ENCODE results near the gene AFF3.

The AFF3 gene

GRCh38 chr2:99851089-99851488 lies 291.3 kb downstream of the AFF3 start:
- Histone ChIP-seq H3K79me1 (replicated peaks; ENCODE audit: low read length, poor library complexity, severe bottlenecking) (peaks cover 9% of the 10 kb centered on the region), H3K14ac (ENCODE audit: low read length in 2 of 2) (no peak overlapping the region), H2AK5ac (ENCODE audit: low read length, severe bottlenecking) (peak overlapping the region; percentile 99), H2AFZ (ENCODE audit: low read depth, low read length) (no peak overlapping the region), H4K8ac (ENCODE audit: low read length) (no peak overlapping the region), H3K4me3 (ENCODE audit: insufficient read depth in 1 of 2, low read depth in 1 of 2, low read length in 2 of 2) (no peak overlapping the region), H3K4me2 (ENCODE audit: low read length, poor library complexity, severe bottlenecking) (peak overlapping the region; percentile 44), H2BK12ac (ENCODE audit: low read length in 2 of 2) (no peak overlapping the region), H4K91ac (ENCODE audit: low read length) (no peak overlapping the region), H3K4ac (ENCODE audit: low read depth in 1 of 2, low read length in 2 of 2) (no peak overlapping the region), H3K36me3 (ENCODE audit: control insufficient read depth in 1 of 2, insufficient read depth in 2 of 2, low read depth in 1 of 2, low read length in 2 of 2) (no peaks in the 10 kb centered on the region), H2BK5ac (ENCODE audit: low read depth, low read length, poor library complexity, severe bottlenecking) (peak overlapping the region; percentile 87), H2BK15ac (ENCODE audit: low read depth, poor library complexity, severe bottlenecking) (no peak overlapping the region), H3K27me3 (ENCODE audit: control insufficient read depth in 1 of 2, insufficient read depth in 1 of 2, low read length in 2 of 2) (peaks cover 0 to 19% of the 10 kb centered on the region in 2 experiments), H3K18ac (ENCODE audit: low read depth in 1 of 2, low read length in 2 of 2) (peak overlapping the region in 1 of 2 experiments; percentile 41), H3K4me1 (ENCODE audit: control insufficient read depth, insufficient read depth, low read depth, low read length) (peaks cover 9% of the 10 kb centered on the region), H3K9ac (ENCODE audit: low read length) (no peak overlapping the region), H3K9me3 (ENCODE audit: control insufficient read depth, low read length) (no peaks in the 10 kb centered on the region), H3K27ac (ENCODE audit: low read length, poor library complexity, severe bottlenecking) (peak overlapping the region; percentile 95), H3K23ac (ENCODE audit: low read length in 2 of 2) (no peak overlapping the region), H2BK120ac (ENCODE audit: low read depth, low read length) (no peak overlapping the region)
- WGBS, result 100% methylated on average over 1 of the region's 2 CpGs
- DNase-seq, result peak; percentile 77

GRCh38 chr2:99850084-99850710 lies 292.2 kb downstream of the AFF3 start:
- Histone ChIP-seq H3K4me1 (ENCODE audit: control insufficient read depth, insufficient read depth, low read depth, low read length) (peaks cover 9% of the 10 kb centered on the region), H2BK120ac (ENCODE audit: low read depth, low read length) (peak overlapping the region; percentile 15), H3K36me3 (ENCODE audit: control insufficient read depth in 1 of 2, insufficient read depth in 2 of 2, low read depth in 1 of 2, low read length in 2 of 2) (no peaks in the 10 kb centered on the region), H3K27ac (ENCODE audit: low read length, poor library complexity, severe bottlenecking) (peak overlapping the region; percentile 95), H3K4ac (ENCODE audit: low read depth in 1 of 2, low read length in 2 of 2) (peak overlapping the region in 1 of 2 experiments; percentile 13), H3K9me3 (ENCODE audit: control insufficient read depth, low read length) (no peaks in the 10 kb centered on the region), H3K4me2 (ENCODE audit: low read length, poor library complexity, severe bottlenecking) (peak overlapping the region; percentile 41), H2BK5ac (ENCODE audit: low read depth, low read length, poor library complexity, severe bottlenecking) (peak overlapping the region; percentile 14), H2AFZ (ENCODE audit: low read depth, low read length) (no peak overlapping the region), H3K4me3 (ENCODE audit: insufficient read depth in 1 of 2, low read depth in 1 of 2, low read length in 2 of 2) (no peak overlapping the region), H2BK12ac (ENCODE audit: low read length in 2 of 2) (peak overlapping the region in 1 of 2 experiments; percentile 59), H4K8ac (ENCODE audit: low read length) (peak overlapping the region; percentile 80), H3K9ac (ENCODE audit: low read length) (no peak overlapping the region), H2BK15ac (ENCODE audit: low read depth, poor library complexity, severe bottlenecking) (no peak overlapping the region), H3K79me1 (replicated peaks; ENCODE audit: low read length, poor library complexity, severe bottlenecking) (peaks cover 11% of the 10 kb centered on the region), H3K14ac (ENCODE audit: low read length in 2 of 2) (no peak overlapping the region), H3K27me3 (ENCODE audit: control insufficient read depth in 1 of 2, insufficient read depth in 1 of 2, low read length in 2 of 2) (peaks cover 0 to 19% of the 10 kb centered on the region in 2 experiments), H4K91ac (ENCODE audit: low read length) (no peak overlapping the region), H3K18ac (ENCODE audit: low read depth in 1 of 2, low read length in 2 of 2) (peak overlapping the region in 1 of 2 experiments; percentile 60), H2AK5ac (ENCODE audit: low read length, severe bottlenecking) (peak overlapping the region; percentile 66), H3K23ac (ENCODE audit: low read length in 2 of 2) (no peak overlapping the region)
- WGBS, result 14% methylated on average over 3 of the region's 5 CpGs
- peak; percentile 82 for DNase-seq

- no peak overlapping the region for H2BK15ac ChIP-seq (ENCODE audit: low read depth, poor library complexity, severe bottlenecking)
Observed at GRCh38 chr2:99846462-99847107, 295.8 kb downstream of the AFF3 start.

GRCh38 chr2:99845296-99845695 lies 297.1 kb downstream of the AFF3 start:
- Histone ChIP-seq H2AK5ac (ENCODE audit: low read length, severe bottlenecking) (no peak overlapping the region), H2BK15ac (ENCODE audit: low read depth, poor library complexity, severe bottlenecking) (no peak overlapping the region), H2BK12ac (ENCODE audit: low read length in 2 of 2) (no peak overlapping the region), H3K14ac (ENCODE audit: low read length in 2 of 2) (no peak overlapping the region), H4K8ac (ENCODE audit: low read length) (no peak overlapping the region), H3K9ac (ENCODE audit: low read length) (no peak overlapping the region), H3K4me3 (ENCODE audit: insufficient read depth in 1 of 2, low read depth in 1 of 2, low read length in 2 of 2) (no peak overlapping the region), H2BK120ac (ENCODE audit: low read depth, low read length) (no peak overlapping the region), H3K4me1 (ENCODE audit: control insufficient read depth, insufficient read depth, low read depth, low read length) (peaks cover 6% of the 10 kb centered on the region), H3K4ac (ENCODE audit: low read depth in 1 of 2, low read length in 2 of 2) (no peak overlapping the region), H3K9me3 (ENCODE audit: control insufficient read depth, low read length) (no peaks in the 10 kb centered on the region), H3K79me1 (replicated peaks; ENCODE audit: low read length, poor library complexity, severe bottlenecking) (peaks cover 23% of the 10 kb centered on the region), H3K18ac (ENCODE audit: low read depth in 1 of 2, low read length in 2 of 2) (no peak overlapping the region), H3K4me2 (ENCODE audit: low read length, poor library complexity, severe bottlenecking) (no peak overlapping the region), H3K36me3 (ENCODE audit: control insufficient read depth in 1 of 2, insufficient read depth in 2 of 2, low read depth in 1 of 2, low read length in 2 of 2) (no peaks in the 10 kb centered on the region), H2BK5ac (ENCODE audit: low read depth, low read length, poor library complexity, severe bottlenecking) (no peak overlapping the region), H3K27ac (ENCODE audit: low read length, poor library complexity, severe bottlenecking) (no peak overlapping the region), H2AFZ (ENCODE audit: low read depth, low read length) (no peak overlapping the region), H4K91ac (ENCODE audit: low read length) (no peak overlapping the region), H3K27me3 (ENCODE audit: control insufficient read depth in 1 of 2, insufficient read depth in 1 of 2, low read length in 2 of 2) (peaks cover 0 to 12% of the 10 kb centered on the region in 2 experiments), H3K23ac (ENCODE audit: low read length in 2 of 2) (no peak overlapping the region)
- peak; percentile 87 for DNase-seq
- 33% methylated on average over 5 of the region's 5 CpGs for WGBS

More at GRCh38 chr2:99846462-99847107, 295.8 kb downstream of the AFF3 start:
- peaks cover 0 to 14% of the 10 kb centered on the region in 2 experiments for H3K27me3 ChIP-seq (ENCODE audit: control insufficient read depth in 1 of 2, insufficient read depth in 1 of 2, low read length in 2 of 2)
- H3K14ac ChIP-seq (ENCODE audit: low read length in 2 of 2), result no peak overlapping the region
- H2BK12ac ChIP-seq (ENCODE audit: low read length in 2 of 2), result no peak overlapping the region
- H3K36me3 ChIP-seq (ENCODE audit: control insufficient read depth in 1 of 2, insufficient read depth in 2 of 2, low read depth in 1 of 2, low read length in 2 of 2), result no peaks in the 10 kb centered on the region
- no peak overlapping the region for H2AK5ac ChIP-seq (ENCODE audit: low read length, severe bottlenecking)
- whole genome bisulfite sequencing, result 99% methylated on average over 5 of the region's 5 CpGs
- peak overlapping the region in 1 of 2 experiments; percentile 14 for H3K18ac ChIP-seq (ENCODE audit: low read depth in 1 of 2, low read length in 2 of 2)
- no peak overlapping the region for H3K4ac ChIP-seq (ENCODE audit: low read depth in 1 of 2, low read length in 2 of 2)
- no peak overlapping the region for H3K9ac ChIP-seq (ENCODE audit: low read length)
- no peak for DNase-seq
- no peak overlapping the region for H4K8ac ChIP-seq (ENCODE audit: low read length)
- no peak overlapping the region for H3K4me3 ChIP-seq (ENCODE audit: insufficient read depth in 1 of 2, low read depth in 1 of 2, low read length in 2 of 2)
- peaks cover 5% of the 10 kb centered on the region for H3K4me1 ChIP-seq (ENCODE audit: control insufficient read depth, insufficient read depth, low read depth, low read length)
- H3K23ac ChIP-seq (ENCODE audit: low read length in 2 of 2), result no peak overlapping the region
- H3K27ac ChIP-seq (ENCODE audit: low read length, poor library complexity, severe bottlenecking), result no peak overlapping the region
- peaks cover 19% of the 10 kb centered on the region for H3K79me1 ChIP-seq (replicated peaks; ENCODE audit: low read length, poor library complexity, severe bottlenecking)
- H4K91ac ChIP-seq (ENCODE audit: low read length), result no peak overlapping the region
- H2BK5ac ChIP-seq (ENCODE audit: low read depth, low read length, poor library complexity, severe bottlenecking), result no peak overlapping the region
- no peak overlapping the region for H2BK120ac ChIP-seq (ENCODE audit: low read depth, low read length)
- H2AFZ ChIP-seq (ENCODE audit: low read depth, low read length), result no peak overlapping the region
- H3K4me2 ChIP-seq (ENCODE audit: low read length, poor library complexity, severe bottlenecking), result no peak overlapping the region
- H3K9me3 ChIP-seq (ENCODE audit: control insufficient read depth, low read length), result no peaks in the 10 kb centered on the region

All from mesenchymal stem cell (in vitro differentiated cells and primary cell).